CD4-positive, CD25-positive, alpha-beta regulatory T cell (primary cell): ENCODE results near the gene UGT1A9. TPM values are rescaled to one million over a fixed set of nuclear protein-coding genes. Genes with fewer than 3 reads are reported as not detected.

ENCODE experiments used
- ATAC-seq, 2 donors: fragments of 150-1000 bp; cut with Tn5 transposase; one replicate each; pipeline ENCODE4 v1.10.0; 2021; ENCODE audit warnings: low read depth in 2 of 2, moderate number of reproducible peaks in 2 of 2, moderate library complexity in 1 of 2
- DNase-seq, 3 donors: peaks; one replicate each; pipeline versions ENCODE4 v3.0.0 to v3.0.0-alpha.2; 2012 to 2022; ENCODE audit warnings: mixed read lengths in 1 of 3
- H3K27ac ChIP-seq: one replicate; pipeline ENCODE4 v1.7.0; 2013; ENCODE audit warnings: mild to moderate bottlenecking, low read length; ENCODE audit not compliant: insufficient read depth, poor library complexity, severe bottlenecking
- H3K27me3 ChIP-seq: one replicate; pipeline ENCODE4 v1.7.0; 2013; ENCODE audit warnings: low read length; ENCODE audit not compliant: control insufficient read depth, insufficient read depth
- H3K36me3 ChIP-seq: one replicate; pipeline ENCODE4 v1.7.0; 2013; ENCODE audit warnings: mild to moderate bottlenecking, low read length, moderate library complexity; ENCODE audit not compliant: control insufficient read depth, insufficient read depth
- H3K4me1 ChIP-seq: 2 replicates; pipeline ENCODE4 v1.7.0; 2013; ENCODE audit warnings: mild to moderate bottlenecking, low read length; ENCODE audit not compliant: insufficient read depth, control insufficient read depth, poor library complexity, severe bottlenecking
- H3K4me3 ChIP-seq: one replicate; pipeline ENCODE4 v1.7.0; 2013; ENCODE audit warnings: low read depth, mild to moderate bottlenecking, low read length, moderate library complexity
- H3K9me3 ChIP-seq, 2 experiments: 1 replicate in 1 of 2; 2 replicates in 1 of 2; pipeline ENCODE4 v1.7.0; 2013; ENCODE audit warnings: low read length in 2 of 2, mild to moderate bottlenecking in 1 of 2, moderate library complexity in 1 of 2; ENCODE audit not compliant: control insufficient read depth in 2 of 2
- H3K27ac Mint-ChIP-seq, 3 donors: one replicate each; pipeline ENCODE4 v1.8.0; 2020 to 2022; ENCODE audit warnings: mild to moderate bottlenecking in 3 of 3, mixed read lengths in 3 of 3, moderate library complexity in 2 of 3
- H3K27me3 Mint-ChIP-seq: one replicate; pipeline ENCODE4 v1.8.0; 2022; ENCODE audit warnings: mild to moderate bottlenecking, mixed read lengths
- H3K36me3 Mint-ChIP-seq: one replicate; pipeline ENCODE4 v1.8.0; 2020; ENCODE audit warnings: mixed read lengths
- H3K4me1 Mint-ChIP-seq, 4 donors: one replicate each; pipeline ENCODE4 v1.8.0; 2020 to 2022; ENCODE audit warnings: mixed read lengths in 4 of 4, mild to moderate bottlenecking in 1 of 4
- H3K4me3 Mint-ChIP-seq, 4 donors: one replicate each; pipeline ENCODE4 v1.8.0; 2020 to 2022; ENCODE audit warnings: mild to moderate bottlenecking in 4 of 4, mixed read lengths in 4 of 4, moderate library complexity in 3 of 4
- H3K9me3 Mint-ChIP-seq, 7 donors: one replicate each; pipeline ENCODE4 v1.8.0; 2020 to 2022; ENCODE audit warnings: mixed read lengths in 7 of 7, mild to moderate bottlenecking in 3 of 7, moderate library complexity in 2 of 7
- polyA plus RNA-seq, 4 donors: library from polyadenylated mRNA; unstranded; fragments of 300-500 nt; fragmentation: Illumina TruSeq; gene quantifications; one replicate each; pipeline ENCODE4 v1.2.3, GENCODE V29; 2021
- total RNA-seq: library from RNA; stranded (reverse); gene quantifications from one replicate; pipeline ENCODE4 v1.2.3, GENCODE V29; 2022

The UGT1A9 gene
- total and polyA plus RNA-seq, 5 donors from 2014 or later = not detected

DNA sequence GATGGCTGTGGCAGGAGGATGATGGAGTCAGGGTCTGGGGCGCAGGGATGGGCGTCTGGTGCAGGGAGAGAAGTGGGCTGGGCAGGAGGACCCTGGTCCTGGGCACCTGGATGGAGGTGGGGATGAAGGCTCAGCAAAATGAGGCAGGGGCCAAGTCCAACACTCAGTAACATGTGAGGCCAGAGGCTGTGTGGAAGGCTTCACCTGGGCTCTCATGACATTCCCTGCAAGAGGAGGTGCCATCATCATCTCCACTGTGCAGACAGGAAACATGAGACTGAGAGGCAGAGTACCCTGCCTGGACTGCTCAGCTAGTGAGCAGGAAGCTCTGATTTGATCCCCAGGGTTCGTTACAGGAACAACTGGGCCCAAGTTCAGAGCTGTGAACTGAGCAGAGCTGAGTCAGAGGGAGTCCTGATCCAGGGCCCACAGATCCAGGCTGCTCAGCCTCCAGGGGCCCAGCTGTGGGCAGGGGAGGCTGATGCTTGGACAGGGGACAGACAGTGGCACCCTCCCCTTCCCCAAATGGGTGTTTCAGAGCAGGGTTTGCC is 145.7 kb downstream of the UGT1A9 start:
- Histone ChIP-seq H3K4me1 (no peaks in the 10 kb centered on the region), H3K9me3 (no peaks in the 10 kb centered on the region), H3K36me3 (no peaks in the 10 kb centered on the region), H3K27me3 (no peaks in the 10 kb centered on the region), H3K27ac (no peak overlapping the region), H3K4me3 (no peak overlapping the region)
- H3K27me3 Mint-ChIP-seq = peaks cover 34% of the 10 kb centered on the region
- peaks cover 0 to 1% (median 0%) of the 10 kb centered on the region in 7 donors for H3K9me3 Mint-ChIP-seq
- no peaks in the 10 kb centered on the region for H3K4me1 Mint-ChIP-seq
- H3K36me3 Mint-ChIP-seq = no peaks in the 10 kb centered on the region
- H3K27ac Mint-ChIP-seq = peak overlapping the region in 2 of 3 donors; percentile 33 to 85
- H3K4me3 Mint-ChIP-seq = no peak overlapping the region
- no peak for ATAC-seq
- DNase-seq = no peak

DNA sequence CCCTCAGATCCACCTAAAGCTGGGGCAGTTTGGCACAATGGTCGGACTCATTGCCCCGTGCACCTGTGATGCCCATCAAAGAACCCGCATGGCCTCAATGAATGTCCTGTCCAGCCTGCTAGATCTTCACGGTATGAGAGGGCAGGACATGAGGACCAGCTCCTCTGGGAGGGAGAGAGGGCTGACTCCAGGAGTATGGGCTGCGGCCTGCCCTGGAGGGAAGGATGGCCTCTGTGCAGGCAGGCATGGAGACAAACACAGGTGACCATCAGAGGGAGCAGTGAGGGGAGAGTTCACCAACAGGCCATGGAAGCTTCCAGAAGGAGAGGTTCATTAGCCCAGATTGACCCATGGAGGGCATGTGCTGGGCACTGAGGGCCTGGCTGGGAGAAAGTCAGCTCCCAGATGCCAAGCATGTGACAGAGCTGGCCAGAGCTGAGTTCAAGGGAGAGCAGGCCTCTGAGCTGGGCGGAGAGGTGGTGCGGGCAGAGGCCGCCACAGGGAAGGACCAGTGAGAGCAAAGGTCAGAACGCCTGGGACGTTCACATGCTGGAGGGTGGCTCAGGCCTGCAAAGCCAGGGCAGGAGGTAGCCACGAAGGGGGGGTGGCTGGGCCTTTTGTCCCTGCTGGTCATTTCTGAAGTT is 146.4 kb downstream of the UGT1A9 start:
- no peaks in the 10 kb centered on the region for H3K27me3 ChIP-seq
- no peak overlapping the region for H3K27ac ChIP-seq
- Mint-ChIP-seq H3K9me3 (peaks cover 0 to 1% (median 0%) of the 10 kb centered on the region in 7 donors), H3K4me3 (no peak overlapping the region), H3K27ac (no peak overlapping the region), H3K27me3 (peaks cover 31% of the 10 kb centered on the region), H3K4me1 (no peaks in the 10 kb centered on the region), H3K36me3 (no peaks in the 10 kb centered on the region)
- H3K4me1 ChIP-seq = no peaks in the 10 kb centered on the region
- H3K36me3 ChIP-seq = no peaks in the 10 kb centered on the region
- DNase-seq (no peak), ATAC-seq (no peak)
- no peaks in the 10 kb centered on the region for H3K9me3 ChIP-seq
- no peak overlapping the region for H3K4me3 ChIP-seq

DNA sequence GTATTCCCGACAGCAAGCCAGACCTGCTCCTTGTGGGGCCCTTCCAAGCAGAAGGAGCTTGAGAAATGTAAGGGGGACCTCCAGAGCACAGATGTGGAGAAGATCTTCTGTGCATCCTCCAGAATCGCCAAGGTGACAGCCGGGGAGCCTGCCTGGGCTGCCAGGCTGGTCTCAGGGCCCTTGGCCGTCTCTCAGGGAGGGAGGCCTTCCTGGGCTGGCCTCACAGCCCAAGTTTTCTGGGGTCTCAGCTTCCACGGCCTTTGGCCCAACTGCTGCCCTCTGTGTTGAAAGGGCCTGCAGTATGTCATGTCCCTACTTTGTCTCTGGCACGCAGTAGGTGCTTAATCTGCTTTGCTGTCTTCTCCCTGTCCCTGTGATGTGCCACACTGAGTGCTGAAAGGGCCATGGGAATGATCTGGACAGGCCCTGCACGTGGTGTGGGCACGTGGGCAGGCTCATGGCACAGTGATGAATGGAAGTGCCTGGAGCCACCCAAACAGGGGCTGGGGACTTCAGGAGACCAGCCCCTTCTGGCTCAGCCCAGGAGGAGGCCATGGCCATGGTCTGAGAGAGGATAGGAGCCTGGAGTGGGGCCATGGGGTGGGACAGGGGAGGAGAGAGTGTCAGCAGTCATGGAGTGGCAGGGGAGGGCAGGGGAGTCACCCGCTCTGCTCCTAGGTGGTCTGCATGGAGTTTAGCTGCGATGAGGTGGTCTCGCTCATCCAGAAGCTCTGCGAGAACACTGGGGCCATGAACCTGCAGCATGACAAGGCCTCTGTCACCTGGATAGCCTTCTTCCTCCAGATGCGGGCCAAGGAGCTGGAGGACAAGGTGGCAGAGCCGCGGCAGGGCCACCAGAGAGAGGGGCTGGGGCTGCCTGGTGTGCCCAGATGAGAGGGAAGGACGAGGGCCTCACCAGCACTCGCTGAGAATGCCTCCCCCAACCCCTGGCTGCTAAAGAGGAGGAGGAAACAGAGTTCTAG is 147.2 kb downstream of the UGT1A9 start:
- no peaks in the 10 kb centered on the region for H3K27me3 ChIP-seq
- DNase-seq (no peak), ATAC-seq (no peak)
- no peak overlapping the region for H3K4me3 ChIP-seq
- no peaks in the 10 kb centered on the region for H3K4me1 Mint-ChIP-seq
- no peak overlapping the region for H3K4me3 Mint-ChIP-seq
- H3K36me3 Mint-ChIP-seq = no peaks in the 10 kb centered on the region
- H3K27ac ChIP-seq = no peak overlapping the region
- no peaks in the 10 kb centered on the region for H3K4me1 ChIP-seq
- no peaks in the 10 kb centered on the region for H3K36me3 ChIP-seq
- peaks cover 0 to 1% (median 0%) of the 10 kb centered on the region in 7 donors for H3K9me3 Mint-ChIP-seq
- no peaks in the 10 kb centered on the region for H3K9me3 ChIP-seq
- H3K27ac Mint-ChIP-seq = no peak overlapping the region
- H3K27me3 Mint-ChIP-seq = peaks cover 23% of the 10 kb centered on the region

DNA sequence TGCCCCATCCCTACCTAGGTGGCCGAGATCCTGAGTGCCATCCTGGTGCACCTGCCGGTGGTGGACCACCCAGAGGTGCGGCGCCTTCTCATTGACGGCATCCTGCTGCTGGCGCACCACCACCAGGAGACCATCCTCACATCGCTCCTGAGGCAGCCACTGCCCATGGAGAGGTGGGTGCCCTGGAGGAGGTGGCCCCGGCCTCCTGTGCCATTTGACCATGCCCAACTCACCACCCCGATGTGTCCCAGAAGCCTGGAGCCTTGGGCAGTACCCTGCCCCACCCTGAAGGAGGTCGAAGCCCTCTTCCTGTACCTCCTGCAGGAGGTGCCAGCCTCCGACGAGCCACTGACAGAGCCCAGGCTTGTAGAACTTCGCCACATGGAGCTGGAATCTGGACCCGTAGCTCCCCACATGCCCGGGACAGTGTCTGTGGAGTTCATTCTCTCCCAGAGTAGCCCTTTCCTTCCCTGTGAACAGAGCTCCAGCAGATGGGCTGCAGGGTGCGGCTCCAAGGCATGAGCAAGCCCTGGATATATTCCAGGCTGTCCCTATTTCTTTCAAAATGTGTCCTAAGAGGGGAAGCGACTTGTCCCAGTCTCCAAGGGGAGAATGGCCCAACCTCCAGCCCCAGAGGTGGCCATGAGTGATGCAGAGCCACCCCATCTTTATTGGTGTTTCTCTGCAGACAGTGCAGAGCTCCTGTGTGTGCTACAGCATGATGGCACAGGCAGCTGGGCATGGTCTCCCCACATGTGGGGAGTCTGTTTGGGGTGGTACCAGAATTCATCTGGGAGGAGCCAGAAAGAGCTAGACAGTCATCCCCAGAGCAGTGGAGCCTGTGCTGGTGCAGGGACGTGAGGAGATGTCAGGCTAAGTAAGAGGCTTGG is 148.4 kb downstream of the UGT1A9 start:
- no peak for DNase-seq
- no peak overlapping the region for H3K27ac ChIP-seq
- Mint-ChIP-seq H3K27ac (no peak overlapping the region), H3K4me3 (no peak overlapping the region), H3K4me1 (no peaks in the 10 kb centered on the region), H3K27me3 (peaks cover 19% of the 10 kb centered on the region), H3K9me3 (peaks cover 0 to 1% (median 0%) of the 10 kb centered on the region in 7 donors), H3K36me3 (no peaks in the 10 kb centered on the region)
- H3K4me1 ChIP-seq = no peaks in the 10 kb centered on the region
- no peaks in the 10 kb centered on the region for H3K36me3 ChIP-seq
- ATAC-seq = no peak
- H3K9me3 ChIP-seq = no peaks in the 10 kb centered on the region
- H3K27me3 ChIP-seq = no peaks in the 10 kb centered on the region
- no peak overlapping the region for H3K4me3 ChIP-seq

DNA sequence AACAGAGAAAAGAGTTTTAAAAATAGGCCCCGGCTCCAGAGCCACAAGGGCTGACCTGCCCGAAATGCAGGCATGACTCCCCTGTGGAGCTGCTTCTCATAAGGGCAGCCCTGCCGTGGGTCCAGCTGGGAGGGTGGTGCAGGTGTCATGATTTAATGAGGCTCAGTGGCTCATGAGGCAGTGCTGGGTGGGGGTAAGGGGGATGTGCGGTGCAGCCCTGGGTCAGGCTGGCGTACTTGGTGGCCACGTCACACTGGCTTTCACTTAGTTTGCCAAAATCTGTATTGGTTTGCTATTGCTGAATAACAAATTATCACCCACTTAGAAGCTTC is 149.0 kb downstream of the UGT1A9 start:
- Mint-ChIP-seq H3K9me3 (peaks cover 0 to 1% (median 0%) of the 10 kb centered on the region in 7 donors), H3K27me3 (peaks cover 18% of the 10 kb centered on the region), H3K4me1 (no peaks in the 10 kb centered on the region), H3K27ac (no peak overlapping the region), H3K4me3 (no peak overlapping the region), H3K36me3 (peaks cover 4% of the 10 kb centered on the region)
- H3K4me1 ChIP-seq = no peaks in the 10 kb centered on the region
- H3K27me3 ChIP-seq = no peaks in the 10 kb centered on the region
- no peaks in the 10 kb centered on the region for H3K9me3 ChIP-seq
- no peaks in the 10 kb centered on the region for H3K36me3 ChIP-seq
- H3K27ac ChIP-seq = no peak overlapping the region
- no peak overlapping the region for H3K4me3 ChIP-seq
- ATAC-seq = no peak
- no peak for DNase-seq

DNA sequence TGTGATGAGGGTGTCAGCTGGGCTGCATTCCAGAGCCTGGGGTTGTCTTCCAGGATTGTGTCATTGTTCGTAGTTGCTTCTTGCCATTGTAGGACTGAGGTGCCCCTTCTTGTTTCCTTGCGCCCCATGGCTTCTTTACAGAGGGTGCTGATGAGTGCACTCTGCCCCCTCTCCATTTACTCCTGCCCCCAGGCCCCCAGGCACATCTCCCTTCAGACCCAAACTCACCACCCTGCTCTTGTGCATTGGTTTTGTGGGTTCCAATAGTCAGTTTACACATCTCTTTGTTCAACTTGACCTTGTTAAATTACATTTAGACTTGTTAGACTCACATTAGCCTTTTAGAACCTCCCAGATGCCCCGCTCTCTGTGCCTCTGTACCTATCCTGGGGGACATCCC is 149.5 kb downstream of the UGT1A9 start:
- Mint-ChIP-seq H3K27ac (no peak overlapping the region), H3K36me3 (peaks cover 4% of the 10 kb centered on the region), H3K4me1 (no peaks in the 10 kb centered on the region), H3K9me3 (peaks cover 0 to 1% (median 0%) of the 10 kb centered on the region in 7 donors), H3K4me3 (no peak overlapping the region), H3K27me3 (peaks cover 18% of the 10 kb centered on the region)
- Histone ChIP-seq H3K27me3 (no peaks in the 10 kb centered on the region), H3K9me3 (no peaks in the 10 kb centered on the region), H3K36me3 (no peaks in the 10 kb centered on the region), H3K4me1 (no peaks in the 10 kb centered on the region), H3K4me3 (no peak overlapping the region), H3K27ac (no peak overlapping the region)
- ATAC-seq (no peak), DNase-seq (no peak)

DNA sequence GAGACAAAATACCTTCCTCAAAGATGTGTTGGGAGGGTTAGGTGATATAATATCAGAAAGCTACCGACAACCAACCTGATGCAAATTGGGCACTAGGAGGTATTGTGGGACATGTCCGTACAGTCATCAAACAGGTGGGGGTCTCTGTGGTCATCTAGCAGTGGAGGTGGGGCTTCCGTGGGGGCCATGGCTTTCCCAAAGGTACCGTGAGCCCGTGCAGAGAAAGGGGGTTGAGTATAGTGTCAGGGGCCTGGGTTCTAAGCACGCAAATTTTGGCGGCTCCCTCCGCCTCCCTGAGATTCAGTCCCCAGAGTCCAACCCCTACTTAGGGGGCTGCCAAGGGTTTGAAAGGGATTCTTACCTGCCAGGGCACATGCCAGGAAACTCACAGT is 150.0 kb downstream of the UGT1A9 start:
- no peak for ATAC-seq
- Mint-ChIP-seq H3K4me1 (no peaks in the 10 kb centered on the region), H3K36me3 (peaks cover 4% of the 10 kb centered on the region), H3K27me3 (peaks cover 18% of the 10 kb centered on the region), H3K9me3 (peaks cover 0 to 1% (median 0%) of the 10 kb centered on the region in 7 donors), H3K4me3 (no peak overlapping the region), H3K27ac (no peak overlapping the region)
- Histone ChIP-seq H3K9me3 (no peaks in the 10 kb centered on the region), H3K27me3 (no peaks in the 10 kb centered on the region), H3K4me1 (no peaks in the 10 kb centered on the region), H3K36me3 (no peaks in the 10 kb centered on the region), H3K4me3 (no peak overlapping the region), H3K27ac (no peak overlapping the region)
- no peak for DNase-seq
